ENCODE results near the gene PUM2. TPM values are rescaled to one million over a fixed set of nuclear protein-coding genes. Genes with fewer than 3 reads are reported as not detected.

Gene PUM2
- total RNA-seq (10 to 100 TPM; 86.4 to 97.6 TPM), polyA plus RNA-seq (ENCODE audit: insufficient read length in 6 of 6) (100 to 1,000 TPM; 106 to 129 (median 121) TPM)
- long read RNA-seq, donor 1, full-length matches to known transcripts = 1 of 60 reads
- long read RNA-seq, donor 1, partial matches to known transcripts = 59 of 60 reads
- long read RNA-seq, donor 1, other reads (novel, unspliced or antisense) = 0 of 60 reads
- long read RNA-seq, donor 2, partial matches to known transcripts = 26 of 28 reads
- long read RNA-seq, donor 2, other reads (novel, unspliced or antisense) = 0 of 28 reads
- long read RNA-seq, donor 3, partial matches to known transcripts = 0 of 2 reads
- long read RNA-seq, donor 3, other reads (novel, unspliced or antisense) = 0 of 2 reads
- long read RNA-seq, donor 4, partial matches to known transcripts = 0 of 1 reads
- long read RNA-seq, donor 4, other reads (novel, unspliced or antisense) = 1 of 1 reads
- long read RNA-seq, donor 5, partial matches to known transcripts = 27 of 29 reads
- long read RNA-seq, donor 5, other reads (novel, unspliced or antisense) = 0 of 29 reads
- long read RNA-seq, donor 6, partial matches to known transcripts = 5 of 5 reads
- long read RNA-seq, donor 6, other reads (novel, unspliced or antisense) = 0 of 5 reads
- long read RNA-seq, donor 7, partial matches to known transcripts = 5 of 6 reads
- long read RNA-seq, donor 7, other reads (novel, unspliced or antisense) = 0 of 6 reads
- long read RNA-seq, donor 8, partial matches to known transcripts = 27 of 29 reads
- long read RNA-seq, donor 8, other reads (novel, unspliced or antisense) = 0 of 29 reads
- long read RNA-seq, donor 9 = 0 reads
- long read RNA-seq, donor 10 = 0 reads
- long read RNA-seq, donor 11, partial matches to known transcripts = 7 of 7 reads
- long read RNA-seq, donor 11, other reads (novel, unspliced or antisense) = 0 of 7 reads
- long read RNA-seq, donor 12, partial matches to known transcripts = 24 of 24 reads
- long read RNA-seq, donor 12, other reads (novel, unspliced or antisense) = 0 of 24 reads

- Histone ChIP-seq H3K9me3 (no peaks in the 10 kb centered on the region), H3K27me3 (no peaks in the 10 kb centered on the region), H3K4me1 (peaks cover 21 to 50% of the 10 kb centered on the region in 2 donors), H3K36me3 (no peaks in the 10 kb centered on the region), H3K27ac (peak within 1 kb of the TSS; percentile 92 to 96), H3K4me3 (peak within 1 kb of the TSS; percentile 65 to 96)
- DNase-seq (peak; percentile 93 to 99 (median 96)), ATAC-seq (peak; percentile 93)
- intact Hi-C loops (cut with DNase I) = no loop called here
- TF ChIP-seq CTCF (IDR thresholded peaks at IDR 0.05) = peak in 1 of 2 donors; percentile 51
Measured at GRCh38 chr2:20350753-20351554, at the start of gene PUM2. PUM2 (minus strand) TSS chr2:20350844; CDS start chr2:20327360, 23,484 bp downstream.

- ATAC-seq = no peak
- H3K36me3 ChIP-seq = no peaks in the 10 kb centered on the region
- H3K9me3 ChIP-seq = no peaks in the 10 kb centered on the region
- no peak overlapping the region for H3K4me3 ChIP-seq
- intact Hi-C loops (cut with DNase I) = no loop called here
- no peaks in the 10 kb centered on the region for H3K27me3 ChIP-seq
- H3K4me1 ChIP-seq = no peaks in the 10 kb centered on the region
- TF ChIP-seq CTCF (IDR thresholded peaks at IDR 0.05) = no peak
- no peak overlapping the region for H3K27ac ChIP-seq
- no peak for DNase-seq
Measured at GRCh38 chr2:20400306-20400705, 49.7 kb upstream of the PUM2 start.

GRCh38 chr2:20398956-20399567 lies 48.4 kb upstream of the PUM2 start:
- Histone ChIP-seq H3K27ac (no peak overlapping the region), H3K9me3 (no peaks in the 10 kb centered on the region), H3K36me3 (no peaks in the 10 kb centered on the region), H3K27me3 (no peaks in the 10 kb centered on the region), H3K4me3 (no peak overlapping the region), H3K4me1 (no peaks in the 10 kb centered on the region)
- TF ChIP-seq CTCF (IDR thresholded peaks at IDR 0.05) = no peak
- no peak for ATAC-seq
- intact Hi-C loops (cut with DNase I) = no loop called here
- DNase-seq = no peak

- Histone ChIP-seq H3K9me3 (no peaks in the 10 kb centered on the region), H3K27me3 (no peaks in the 10 kb centered on the region), H3K4me3 (no peak overlapping the region), H3K27ac (no peak overlapping the region), H3K4me1 (no peaks in the 10 kb centered on the region), H3K36me3 (no peaks in the 10 kb centered on the region)
- TF ChIP-seq CTCF (IDR thresholded peaks at IDR 0.05) = no peak
- ATAC-seq = no peak
- intact Hi-C loops (cut with DNase I) = no loop called here
- no peak for DNase-seq
Measured at GRCh38 chr2:20397811-20398447, 47.3 kb upstream of the PUM2 start.
